ENCODE data around the gene CD164L2.
"Not testable (repeated sequence)": the region's sequence is repeated elsewhere in the genome, so short reads cannot be mapped to it uniquely, and the experiment has no call there.

Gene CD164L2

GRCh38 chr1:27383039-27383605, at the start of gene CD164L2:
TSS of gene CD164L2 (minus strand) at chr1:27383333. CDS start at chr1:27383239, 94 bp downstream.
- DNase-seq (ENCODE audit: low read depth) = no peak

- not testable (repeated sequence) for DNase-seq (ENCODE audit: low read depth)
These were observed 49.6 kb upstream of the CD164L2 start for GRCh38 chr1:27432725-27433124.

- no peak for DNase-seq (ENCODE audit: low read depth)
These were observed 48.4 kb upstream of the CD164L2 start for GRCh38 chr1:27431601-27431940.

- DNase-seq (ENCODE audit: low read depth) = no peak
These were observed 47.9 kb upstream of the CD164L2 start for GRCh38 chr1:27430903-27431600.

DNA sequence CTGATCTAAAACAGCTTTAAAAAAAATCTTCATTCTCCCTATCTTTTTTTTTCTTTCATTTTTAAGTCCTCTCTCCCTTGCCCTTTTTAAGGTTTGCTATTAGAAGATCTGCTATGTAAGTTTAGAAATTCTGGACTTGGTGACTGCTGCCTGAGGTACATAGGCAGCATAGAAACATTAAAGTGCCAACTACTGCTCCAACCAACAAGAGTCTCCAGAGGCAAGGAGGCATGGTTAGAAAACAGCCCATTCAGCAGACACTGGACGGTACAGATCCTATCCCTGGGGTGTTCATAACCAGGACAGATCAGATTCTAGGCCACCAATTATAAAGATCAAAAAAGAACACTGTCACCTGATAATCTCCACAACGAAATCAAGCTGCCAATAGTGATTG, 45.9 kb upstream of the CD164L2 start:
- DNase-seq (ENCODE audit: low read depth) = no peak

- DNase-seq (ENCODE audit: low read depth) = no peak
These were observed 45.3 kb upstream of the CD164L2 start for GRCh38 chr1:27428316-27429028.

- DNase-seq (ENCODE audit: low read depth) = no peak
These were observed 44.7 kb upstream of the CD164L2 start for GRCh38 chr1:27427816-27428315.

DNA sequence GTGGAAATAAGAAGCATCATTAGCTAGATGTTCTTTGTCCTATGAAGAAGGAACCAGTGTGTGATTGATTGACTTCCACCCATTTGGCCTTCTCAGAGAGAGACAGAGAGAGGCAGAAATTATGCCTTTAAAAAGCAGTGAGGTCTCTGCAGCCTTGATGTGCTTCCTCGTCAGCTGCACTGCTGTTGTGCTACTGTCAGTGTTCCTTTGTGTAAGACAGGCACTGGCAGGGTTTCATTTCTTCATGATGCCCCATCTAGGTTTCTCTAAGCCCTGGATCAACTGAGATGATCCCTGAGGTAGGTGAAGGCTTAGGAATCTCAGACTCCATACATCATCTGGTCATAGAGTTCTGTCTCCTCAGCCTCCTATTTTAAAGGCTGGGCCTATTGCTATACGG, 44.2 kb upstream of the CD164L2 start:
- DNase-seq (ENCODE audit: low read depth) = no peak

DNA sequence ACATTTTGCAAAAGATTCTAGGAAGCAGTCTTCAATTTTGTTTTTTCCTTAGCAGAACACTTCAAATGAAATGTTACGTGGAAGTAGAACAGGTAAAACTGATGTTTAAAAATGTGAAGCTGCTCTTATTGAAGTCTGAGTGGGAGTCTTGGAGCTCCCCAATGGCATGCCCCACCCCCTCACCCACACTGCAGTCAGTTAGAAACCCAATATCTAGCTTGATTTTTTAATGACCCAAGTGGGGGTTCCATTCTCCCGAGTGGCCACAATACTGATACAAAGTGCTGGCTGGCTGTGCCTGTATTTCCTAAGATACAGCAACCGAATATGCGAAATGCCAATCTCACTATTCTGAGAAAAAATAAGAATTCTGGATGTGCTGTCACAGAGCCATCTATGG, 40.6 kb upstream of the CD164L2 start:
- no peak for DNase-seq (ENCODE audit: low read depth)

DNA sequence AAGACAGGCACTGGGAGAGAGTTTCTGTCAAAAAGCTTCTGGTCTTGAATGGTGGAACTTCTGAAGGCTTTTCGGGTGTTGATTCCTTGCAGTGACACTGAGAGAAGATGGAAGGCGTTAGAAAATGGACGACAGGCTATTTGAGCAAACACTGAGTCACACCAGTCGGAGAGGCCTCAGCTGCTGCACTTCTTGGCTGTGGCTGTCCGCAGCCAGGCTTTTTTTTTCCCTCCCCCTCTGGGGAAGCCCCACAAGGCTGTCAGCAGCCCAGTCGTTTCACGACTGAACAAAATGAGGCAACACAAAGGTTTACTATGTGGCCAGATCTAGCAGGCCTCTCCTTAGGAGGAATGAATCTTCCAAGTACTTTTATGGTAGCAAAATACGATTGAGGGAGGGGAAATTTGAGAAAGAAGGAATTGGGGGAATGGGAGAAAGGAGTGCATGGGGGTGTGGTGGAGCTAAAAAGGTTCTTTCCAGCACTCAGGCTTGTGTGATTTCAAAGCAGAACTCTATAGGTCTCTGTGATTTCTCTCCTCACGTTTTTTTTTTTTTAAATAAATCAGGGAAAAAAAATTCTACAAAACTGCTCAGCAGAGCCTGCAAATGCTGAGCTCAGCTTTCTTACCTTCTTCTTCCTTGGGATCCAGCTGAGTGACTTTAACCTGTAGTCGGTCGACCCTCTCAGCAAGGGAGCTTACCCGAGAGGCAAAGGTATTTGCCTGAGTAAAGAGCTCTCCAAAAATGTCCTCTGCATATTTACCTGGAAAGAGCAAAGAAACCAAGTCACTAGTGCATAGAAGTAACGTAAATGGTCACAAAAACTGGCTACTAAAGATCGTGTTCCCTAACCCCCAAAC, 35.4 kb upstream of the CD164L2 start:
- peak; percentile 87 for DNase-seq (ENCODE audit: low read depth)

- no peak for DNase-seq (ENCODE audit: low read depth)
These were observed 34.6 kb upstream of the CD164L2 start for GRCh38 chr1:27417713-27418112.

GRCh38 chr1:27416387-27417111, 33.4 kb upstream of the CD164L2 start:
- peak; percentile 43 for DNase-seq (ENCODE audit: low read depth)

DNA sequence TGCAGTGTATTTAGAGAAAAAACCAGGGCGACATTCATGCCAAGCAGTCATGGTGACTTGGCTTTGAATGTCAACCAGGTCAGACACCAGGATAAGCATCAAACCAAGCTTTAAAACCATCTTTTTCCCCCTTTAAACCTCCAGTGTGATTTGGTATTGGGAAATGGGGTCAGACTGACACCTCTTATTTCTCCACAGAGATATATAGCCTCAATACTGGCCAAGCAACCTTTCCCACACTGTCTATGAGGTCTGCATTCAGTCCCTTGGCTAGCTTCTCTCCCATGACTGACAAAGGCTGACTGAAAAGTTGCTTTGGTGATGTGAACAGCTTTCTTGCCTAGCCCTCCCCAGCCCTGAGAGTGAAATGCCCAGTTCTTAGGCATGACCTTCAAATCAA, 31.0 kb upstream of the CD164L2 start:
- DNase-seq (ENCODE audit: low read depth) = no peak

- no peak for DNase-seq (ENCODE audit: low read depth)
These were observed 29.9 kb upstream of the CD164L2 start for GRCh38 chr1:27413004-27413403.

GRCh38 chr1:27412502-27412901, 29.4 kb upstream of the CD164L2 start:
- DNase-seq (ENCODE audit: low read depth) = no peak

DNA sequence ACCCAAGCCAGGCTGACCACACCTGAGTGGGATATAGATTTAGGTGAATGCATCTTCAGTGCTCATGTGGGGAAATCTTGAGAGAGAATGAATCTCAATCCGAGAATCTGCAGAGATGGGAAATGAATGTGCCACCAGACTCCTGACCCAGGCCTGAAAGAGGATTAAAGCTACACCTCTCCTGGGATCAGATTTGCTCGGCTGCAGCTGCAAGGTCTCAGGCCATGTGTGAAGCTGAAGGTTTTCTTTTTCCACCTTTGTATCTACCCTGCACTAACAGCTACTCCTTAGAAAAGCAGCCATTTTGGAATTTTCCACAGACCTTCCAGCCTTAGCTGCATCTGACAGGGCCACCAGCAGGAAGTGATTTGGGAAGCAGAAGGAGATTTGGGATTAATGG, 27.6 kb upstream of the CD164L2 start:
- DNase-seq (ENCODE audit: low read depth) = no peak

DNA sequence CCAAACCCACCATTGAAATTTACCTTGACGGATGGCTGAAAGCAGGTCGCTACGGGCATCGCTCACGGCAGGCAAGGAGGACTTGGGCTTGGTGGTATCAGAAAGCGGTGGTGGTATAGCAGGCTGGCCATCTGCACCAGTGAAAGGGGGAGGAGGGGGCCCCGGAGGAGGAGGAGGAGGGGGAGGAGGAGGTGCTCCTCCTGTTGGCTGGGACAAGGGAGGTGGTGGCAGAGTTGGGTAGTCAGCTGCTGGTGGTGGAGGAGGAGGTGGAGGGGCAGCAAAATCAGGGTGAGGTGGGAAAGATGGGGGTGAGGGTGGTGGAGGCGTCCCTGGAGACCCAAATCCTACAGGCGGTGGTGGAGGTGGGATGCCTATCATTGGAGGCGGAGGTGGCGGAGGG, 26.5 kb upstream of the CD164L2 start:
- DNase-seq (ENCODE audit: low read depth) = no peak

- peak; percentile 34 for DNase-seq (ENCODE audit: low read depth)
These were observed 25.0 kb upstream of the CD164L2 start for GRCh38 chr1:27408151-27408550.

GRCh38 chr1:27406791-27407190, 23.7 kb upstream of the CD164L2 start:
- not testable (repeated sequence) for DNase-seq (ENCODE audit: low read depth)

- no peak for DNase-seq (ENCODE audit: low read depth)
These were observed 23.2 kb upstream of the CD164L2 start for GRCh38 chr1:27406362-27406680.

- not testable (repeated sequence) for DNase-seq (ENCODE audit: low read depth)
These were observed 22.6 kb upstream of the CD164L2 start for GRCh38 chr1:27405598-27406361.
